ENCODE data around the gene SVOP.

- no peak for TF ChIP-seq POLR2A (IDR thresholded peaks at IDR 0.05; ENCODE audit: low read length)
- TF ChIP-seq GATA1 (IDR thresholded peaks at IDR 0.05; ENCODE audit: low read depth, low read length), result no peak
Measured at GRCh38 chr12:109016978-109017377, 3.9 kb downstream of the SVOP start.
